PFSK-1 (cell line): Measurements from ENCODE around the gene SPZ1.

Experiments used
- FOXP2 ChIP-seq: optimal IDR thresholded peaks from 2 replicates; pipeline ENCODE3; 2011; ENCODE audit warnings: borderline replicate concordance, control low read depth, inconsistent platforms; ENCODE audit not compliant: insufficient read depth; ENCODE audit errors: extremely low read length, extremely low read depth
- POLR2AphosphoS5 ChIP-seq: IDR thresholded peaks from 2 replicates; pipeline ENCODE4 v1.6.1; 2012; ENCODE audit warnings: low read depth, mild to moderate bottlenecking, control low read depth, low read length, moderate library complexity
- REST ChIP-seq, 2 experiments: IDR thresholded peaks; 2 replicates each; pipeline versions ENCODE4 v1.6.1 to v1.8.0; 2011 to 2012; ENCODE audit warnings: low read depth in 2 of 2, low read length in 2 of 2, control low read depth in 1 of 2, inconsistent platforms in 1 of 2, mild to moderate bottlenecking in 1 of 2, moderate library complexity in 1 of 2; ENCODE audit not compliant: insufficient read depth in 1 of 2
- SIN3A ChIP-seq: IDR thresholded peaks from 2 replicates; pipeline ENCODE4 v1.6.1; 2012; ENCODE audit warnings: mild to moderate bottlenecking, low read length, moderate library complexity, borderline replicate concordance; ENCODE audit not compliant: insufficient read depth
- TAF1 ChIP-seq: IDR thresholded peaks from 2 replicates; pipeline ENCODE4 v1.6.1; 2012; ENCODE audit warnings: low read length, control low read depth, borderline replicate concordance; ENCODE audit not compliant: insufficient read depth

The SPZ1 gene

GRCh38 chr5:80299601-80300000, 20.2 kb upstream of the SPZ1 start:
- TF ChIP-seq TAF1 (no peak), FOXP2 (no peak), POLR2AphosphoS5 (no peak), SIN3A (no peak), REST (IDR thresholded peaks at IDR 0.05; ENCODE audit: insufficient read depth in 1 of 2, low read depth in 2 of 2, low read length in 2 of 2) (no peak)

- no peak for TF ChIP-seq FOXP2
- no peak for TF ChIP-seq TAF1
- no peak for TF ChIP-seq SIN3A
Measured at GRCh38 chr5:80300125-80300524, 19.7 kb upstream of the SPZ1 start.

- TF ChIP-seq FOXP2 = no peak
- no peak for TF ChIP-seq TAF1
- no peak for TF ChIP-seq SIN3A
- TF ChIP-seq REST (IDR thresholded peaks at IDR 0.05; ENCODE audit: insufficient read depth in 1 of 2, low read depth in 2 of 2, low read length in 2 of 2) = no peak
- TF ChIP-seq POLR2AphosphoS5 = no peak
Measured at GRCh38 chr5:80302636-80303035, 17.2 kb upstream of the SPZ1 start.

- TF ChIP-seq POLR2AphosphoS5 (no peak), FOXP2 (no peak), TAF1 (no peak), REST (IDR thresholded peaks at IDR 0.05; ENCODE audit: insufficient read depth in 1 of 2, low read depth in 2 of 2, low read length in 2 of 2) (no peak), SIN3A (no peak)
Measured at GRCh38 chr5:80308526-80308925, 11.3 kb upstream of the SPZ1 start.

GRCh38 chr5:80309871-80310665, 9.7 kb upstream of the SPZ1 start:
- TF ChIP-seq FOXP2 = no peak
- TF ChIP-seq POLR2AphosphoS5 = no peak
- TF ChIP-seq SIN3A = no peak
- TF ChIP-seq TAF1 = no peak
- no peak for TF ChIP-seq REST (IDR thresholded peaks at IDR 0.05; ENCODE audit: insufficient read depth in 1 of 2, low read depth in 2 of 2, low read length in 2 of 2)
